ENCODE data around the gene PAF1.
"Not testable (repeated sequence)": the region's sequence is repeated elsewhere in the genome, so short reads cannot be mapped to it uniquely, and the experiment has no call there.

PAF1 gene

DNA sequence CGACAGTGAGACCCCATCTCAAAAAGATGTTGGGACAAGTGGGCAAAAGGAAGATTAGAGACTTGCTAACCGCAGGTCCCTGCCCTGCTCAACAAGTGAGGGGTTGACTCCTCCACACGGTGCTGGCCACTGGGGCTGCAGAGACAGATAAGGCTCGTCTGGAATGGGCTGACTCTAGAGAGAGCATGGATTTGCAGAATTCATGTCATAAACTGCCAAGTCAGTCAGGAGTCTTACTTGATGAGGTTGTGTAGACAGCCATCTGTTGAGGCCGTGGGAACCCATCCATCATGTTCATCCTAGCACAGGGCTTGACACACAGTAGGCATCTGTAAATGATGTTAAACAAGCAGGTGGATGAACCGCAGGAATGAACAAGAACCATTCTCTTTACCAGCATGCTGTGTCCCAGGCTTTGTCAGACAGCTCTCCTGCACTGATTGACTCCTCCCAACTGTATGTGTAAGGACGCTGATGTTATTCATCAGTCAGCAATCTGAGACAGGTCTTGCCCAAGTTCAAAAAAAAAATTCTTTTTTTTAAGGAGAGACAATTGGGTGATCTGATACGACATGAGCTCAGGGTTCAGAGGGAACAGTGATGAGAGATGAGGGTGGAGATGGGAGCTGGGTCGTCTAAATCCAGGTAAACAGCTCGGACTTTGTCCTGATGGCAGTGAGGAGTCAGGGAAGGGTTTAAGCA, 8.8 kb downstream of the PAF1 start:
- DNase-seq: no peak

DNA sequence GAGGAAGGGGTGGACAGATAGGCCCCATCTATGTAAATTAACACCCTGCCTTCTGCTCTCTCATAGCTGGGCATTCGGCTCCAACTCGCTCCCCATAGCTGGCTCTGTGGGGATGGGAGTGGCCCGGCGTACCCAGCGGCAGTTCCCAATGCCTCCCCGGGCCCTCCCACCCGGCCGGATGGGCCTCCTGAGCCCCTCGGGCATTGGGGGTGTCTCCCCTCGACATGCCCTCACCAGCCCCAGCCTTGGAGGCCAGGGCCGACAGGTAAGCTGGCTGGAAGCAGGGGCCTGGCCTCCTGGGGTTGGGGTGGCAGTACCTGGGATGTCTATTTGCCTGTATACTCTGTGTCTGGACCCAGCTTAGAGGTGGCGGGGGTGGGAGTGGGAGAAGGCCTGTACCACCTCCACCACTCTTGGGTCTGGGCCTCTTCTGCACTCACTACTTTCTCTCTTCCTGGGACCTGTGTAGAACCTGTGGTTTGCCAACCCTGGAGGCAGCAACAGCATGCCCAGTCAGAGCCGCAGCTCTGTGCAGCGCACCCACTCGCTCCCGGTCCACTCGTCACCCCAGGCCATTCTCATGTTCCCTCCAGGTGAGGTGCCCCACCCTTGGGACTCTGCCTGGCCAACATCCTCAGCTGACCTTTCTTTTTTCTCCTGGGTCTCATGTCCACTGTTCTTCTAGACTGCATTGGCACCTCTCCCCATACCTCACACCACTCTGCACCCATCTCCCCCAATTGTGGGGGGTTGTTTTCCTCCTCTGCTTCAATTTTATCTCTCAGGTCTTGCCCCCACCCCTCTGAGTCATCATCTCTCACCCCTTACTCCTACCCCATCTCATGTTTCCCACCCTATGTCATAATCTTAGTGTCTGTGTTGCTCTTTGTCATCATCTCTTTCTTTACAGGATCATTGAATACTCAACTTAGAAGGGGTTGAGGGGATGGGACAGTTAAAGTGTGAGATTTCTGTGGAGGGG, 10.1 kb downstream of the PAF1 start:
- DNase-seq: no peak

DNA sequence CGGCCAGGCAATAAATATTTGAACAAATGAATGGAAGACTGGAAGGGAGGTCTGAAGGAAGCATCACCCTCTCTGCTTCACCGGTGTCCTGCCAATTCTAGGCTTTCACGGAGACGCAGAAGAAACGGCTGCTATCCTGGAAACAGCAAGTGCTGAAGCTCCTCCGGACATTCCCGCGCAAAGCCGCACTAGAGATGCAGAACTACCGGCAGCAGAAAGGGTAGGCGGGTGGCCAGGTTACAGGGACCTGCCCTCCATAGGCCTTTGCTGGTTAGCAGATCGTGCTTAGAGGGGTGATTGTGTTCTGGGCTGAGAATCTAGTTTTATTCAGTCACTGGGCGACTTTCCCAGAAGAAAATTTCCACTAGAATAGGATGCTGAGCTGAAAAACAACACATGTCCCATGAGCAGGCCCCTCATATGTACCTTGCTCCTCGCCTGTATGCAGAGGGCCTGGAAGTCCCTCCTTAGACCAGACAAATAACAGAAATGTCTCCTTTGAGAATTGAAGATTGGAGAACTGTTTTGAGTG, 11.0 kb downstream of the PAF1 start:
- no peak for DNase-seq

DNA sequence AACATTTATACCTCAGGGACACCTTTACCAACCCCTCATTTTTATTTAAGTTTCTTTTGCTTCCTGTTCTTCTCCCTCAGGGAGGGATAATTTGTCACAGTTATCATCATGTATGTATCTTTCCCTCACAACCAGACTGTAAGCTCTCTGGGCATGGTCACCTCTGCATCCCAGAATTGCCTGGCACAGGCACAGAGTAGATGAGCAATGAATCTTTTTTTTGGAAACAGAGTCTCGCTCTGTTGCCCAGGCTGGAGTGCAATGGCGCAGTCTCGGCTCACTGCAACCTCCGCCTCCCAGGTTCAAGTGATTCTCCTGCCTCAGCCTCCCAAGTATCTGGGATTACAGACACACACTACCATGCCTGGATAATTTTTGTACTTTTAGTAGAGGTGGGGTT, 11.5 kb downstream of the PAF1 start:
- DNase-seq: not testable (repeated sequence)

DNA sequence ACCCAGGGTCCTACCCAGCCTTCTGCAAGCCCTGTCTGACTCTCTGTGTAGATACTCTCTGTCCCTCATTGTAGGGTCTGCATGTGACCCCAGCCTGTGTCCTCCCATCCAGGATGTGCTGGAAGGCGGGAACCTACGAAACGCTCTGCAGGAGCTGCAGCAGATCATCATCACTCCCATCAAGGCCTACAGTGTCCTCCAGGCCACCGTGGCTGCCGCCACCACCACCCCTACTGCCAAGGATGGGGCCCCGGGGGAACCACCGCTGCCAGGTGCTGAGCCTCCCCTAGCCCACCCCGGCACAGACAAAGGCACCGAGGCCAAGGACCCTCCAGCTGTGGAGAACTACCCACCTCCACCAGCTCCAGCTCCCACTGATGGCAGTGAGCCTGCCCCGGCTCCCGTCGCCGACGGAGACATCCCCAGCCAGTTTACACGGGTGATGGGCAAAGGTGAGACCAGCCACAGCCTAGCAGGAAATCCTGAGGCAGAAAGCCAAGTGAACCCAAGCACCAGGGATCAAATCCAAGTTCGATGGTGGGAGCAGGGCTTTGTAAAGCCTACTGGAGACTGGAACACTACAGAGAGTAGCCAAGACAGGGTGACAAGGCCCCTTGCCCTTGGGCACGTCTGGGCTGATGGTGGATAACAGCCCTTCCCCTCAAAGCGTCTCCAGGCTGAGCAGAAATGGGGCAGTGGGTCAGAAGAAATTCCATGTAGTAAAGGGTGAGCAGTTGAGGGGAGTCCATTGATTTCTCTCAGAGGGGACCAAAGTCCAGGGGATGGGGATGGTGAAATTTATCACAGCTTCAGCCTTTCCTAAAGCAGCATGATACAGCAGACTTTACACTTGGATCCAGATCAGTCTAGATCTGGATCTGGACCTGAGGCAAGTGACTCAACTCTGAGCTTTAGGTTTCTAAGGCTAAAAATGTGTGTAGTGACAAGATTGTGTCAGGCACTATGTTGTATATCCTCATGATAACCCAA, 13.2 kb downstream of the PAF1 start:
- no peak for DNase-seq

DNA sequence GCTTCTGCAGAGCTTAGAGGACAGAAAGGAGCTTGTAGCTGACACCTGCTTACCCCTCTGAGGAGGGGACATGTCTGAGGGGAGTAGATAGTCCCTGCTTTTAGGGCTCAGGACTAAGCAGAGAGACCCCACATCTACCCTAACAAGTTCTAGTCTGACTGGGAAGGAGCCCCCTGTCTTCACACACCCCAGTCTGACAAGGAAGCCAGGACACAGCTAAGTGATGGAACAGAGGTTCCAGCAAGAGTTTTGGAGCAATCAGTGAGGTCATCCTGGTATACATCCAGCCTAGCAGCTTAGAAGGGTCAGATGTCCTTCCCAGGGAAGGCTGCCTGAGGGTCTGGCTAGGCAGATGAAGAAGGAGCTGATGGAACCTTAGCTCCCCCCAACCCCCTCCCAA, 15.0 kb downstream of the PAF1 start:
- DNase-seq: no peak

DNA sequence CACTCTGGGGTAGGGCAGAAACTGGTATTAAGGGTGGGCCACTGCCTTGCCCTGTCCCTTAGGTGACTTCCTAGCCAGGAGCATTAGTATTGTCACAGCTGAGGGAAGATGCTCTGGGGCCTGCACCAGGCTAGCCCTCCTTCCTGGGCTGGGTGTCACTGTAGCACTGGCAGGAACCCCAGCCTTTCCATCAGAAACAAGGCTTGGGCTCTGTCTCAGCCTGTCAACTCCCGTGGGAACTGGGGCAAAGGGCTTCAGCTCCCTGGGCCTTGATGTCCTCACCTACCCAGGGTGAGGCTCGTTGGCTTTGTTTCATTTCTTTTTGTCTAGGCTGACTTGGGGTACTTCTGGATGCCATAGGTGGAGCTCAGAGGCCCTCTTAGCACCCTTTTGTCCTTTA, 18.0 kb downstream of the PAF1 start:
- no peak for DNase-seq

DNA sequence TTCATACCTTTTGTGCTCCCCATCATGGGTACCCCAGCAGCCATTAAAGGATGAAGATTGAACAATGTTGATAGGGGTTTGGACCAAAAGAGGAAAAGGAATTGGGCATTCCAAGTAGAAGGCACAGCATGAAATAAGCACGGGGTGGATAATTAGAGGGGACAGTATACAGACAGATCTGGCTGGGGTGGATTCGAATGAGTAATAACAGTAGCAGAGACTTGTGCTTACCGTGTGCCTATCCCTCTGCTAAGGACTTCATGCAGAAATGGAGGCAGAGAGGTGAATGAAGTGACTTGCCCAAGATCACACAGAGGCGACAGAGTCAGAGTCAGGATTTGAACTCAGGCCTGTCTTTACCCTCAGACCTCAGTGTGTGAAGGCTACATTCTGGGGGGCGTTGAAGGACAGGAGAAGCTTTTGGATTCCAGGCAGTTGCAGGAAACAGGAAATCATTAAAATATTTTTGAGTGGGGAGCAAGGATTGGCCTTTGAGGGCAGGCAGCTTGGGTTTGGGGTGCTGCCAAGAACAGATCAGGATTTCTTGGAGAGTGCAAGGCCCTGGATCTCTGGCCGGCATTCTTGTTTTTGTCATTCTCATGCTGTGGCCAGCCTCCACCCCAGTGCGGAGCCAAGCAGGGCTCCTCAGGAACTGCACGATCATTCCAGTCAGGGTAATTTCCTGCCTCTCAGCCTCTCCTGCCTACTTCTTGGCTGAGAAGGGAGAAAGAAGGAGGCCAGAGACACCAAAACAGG, 18.7 kb downstream of the PAF1 start:
- DNase-seq: no peak

DNA sequence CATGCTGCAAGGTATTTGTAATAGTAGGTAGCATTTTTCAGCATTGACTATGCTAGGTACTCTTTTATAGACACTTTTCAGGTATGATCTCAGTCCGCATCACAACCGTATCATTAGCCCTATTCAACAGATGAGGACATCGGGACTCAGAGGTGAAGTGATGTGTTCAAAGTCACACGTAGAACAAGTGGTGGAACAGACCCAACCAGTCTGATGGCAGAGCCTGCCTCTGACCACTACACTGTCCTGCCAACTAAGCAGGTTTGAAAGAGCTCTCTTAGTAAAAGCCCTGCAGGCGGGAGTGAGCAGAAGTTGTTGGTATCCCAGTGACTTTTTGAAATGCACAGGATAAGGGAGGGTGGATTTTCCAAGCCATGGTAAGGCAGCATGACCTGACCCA, 20.2 kb downstream of the PAF1 start:
- DNase-seq: no peak

DNA sequence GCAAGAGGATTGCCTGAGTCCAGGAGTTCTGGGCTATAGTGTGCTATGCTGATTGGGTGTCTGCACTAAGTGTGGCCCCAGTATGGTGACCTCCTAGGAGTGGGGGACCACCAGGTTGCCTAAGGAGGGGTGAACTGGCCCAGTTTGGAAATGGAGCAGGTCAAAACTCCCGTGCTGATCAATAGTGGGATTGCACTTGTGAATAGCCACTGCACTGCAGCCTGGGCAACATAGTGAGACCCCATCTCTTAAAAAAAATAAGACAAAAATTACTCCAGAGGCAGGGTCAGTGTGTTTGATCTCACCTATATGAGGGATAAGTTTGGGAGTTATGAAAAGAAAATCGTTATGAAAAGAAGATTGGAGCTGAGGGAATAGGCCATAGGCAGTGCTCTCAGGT, 21.7 kb downstream of the PAF1 start:
- no peak for DNase-seq

DNA sequence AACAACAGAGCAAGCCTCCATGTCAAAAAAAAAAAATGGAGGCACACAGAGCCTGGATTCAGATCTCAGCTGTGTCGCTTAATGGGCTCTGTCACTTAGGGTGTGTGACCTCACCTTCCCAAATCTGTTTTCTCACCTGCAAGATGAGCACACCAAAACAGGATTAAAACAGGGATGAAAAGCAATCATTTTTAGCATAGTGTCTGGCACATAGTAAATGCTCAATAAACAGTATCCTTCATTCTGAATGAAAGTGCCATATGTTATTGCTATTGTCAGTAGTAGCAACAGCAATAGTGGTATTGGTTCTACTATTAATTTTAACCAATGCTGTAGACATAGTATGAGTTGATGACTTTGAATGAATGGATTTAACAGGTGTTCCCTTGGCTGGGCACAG, 25.4 kb downstream of the PAF1 start:
- DNase-seq: no peak

DNA sequence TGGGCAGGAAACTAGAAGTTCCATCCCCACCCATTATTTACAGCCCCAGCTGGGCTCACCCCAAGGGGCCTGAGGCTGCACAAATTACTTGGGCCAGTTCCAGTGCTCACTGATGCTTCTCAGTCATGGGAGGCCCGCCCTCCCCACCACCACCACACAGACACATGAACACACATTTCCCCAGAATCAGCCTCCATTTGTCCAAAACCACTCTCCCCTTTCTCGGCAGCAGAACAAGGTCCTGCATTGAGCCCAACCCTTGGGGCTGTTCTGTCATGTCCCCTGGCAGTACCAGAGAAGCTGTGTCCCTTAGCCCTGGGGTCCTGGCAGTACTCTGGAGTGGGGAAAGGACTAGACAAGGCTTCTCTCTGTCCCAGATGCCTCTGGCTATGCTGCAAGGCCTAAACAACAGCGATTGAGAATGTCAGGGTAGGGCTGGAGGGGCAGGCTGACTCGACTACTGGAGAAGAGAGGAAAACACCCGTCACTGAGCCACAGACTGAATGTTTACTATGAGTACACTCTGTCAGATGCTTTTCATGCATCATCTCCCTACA, 26.9 kb downstream of the PAF1 start:
- no peak for DNase-seq

DNA sequence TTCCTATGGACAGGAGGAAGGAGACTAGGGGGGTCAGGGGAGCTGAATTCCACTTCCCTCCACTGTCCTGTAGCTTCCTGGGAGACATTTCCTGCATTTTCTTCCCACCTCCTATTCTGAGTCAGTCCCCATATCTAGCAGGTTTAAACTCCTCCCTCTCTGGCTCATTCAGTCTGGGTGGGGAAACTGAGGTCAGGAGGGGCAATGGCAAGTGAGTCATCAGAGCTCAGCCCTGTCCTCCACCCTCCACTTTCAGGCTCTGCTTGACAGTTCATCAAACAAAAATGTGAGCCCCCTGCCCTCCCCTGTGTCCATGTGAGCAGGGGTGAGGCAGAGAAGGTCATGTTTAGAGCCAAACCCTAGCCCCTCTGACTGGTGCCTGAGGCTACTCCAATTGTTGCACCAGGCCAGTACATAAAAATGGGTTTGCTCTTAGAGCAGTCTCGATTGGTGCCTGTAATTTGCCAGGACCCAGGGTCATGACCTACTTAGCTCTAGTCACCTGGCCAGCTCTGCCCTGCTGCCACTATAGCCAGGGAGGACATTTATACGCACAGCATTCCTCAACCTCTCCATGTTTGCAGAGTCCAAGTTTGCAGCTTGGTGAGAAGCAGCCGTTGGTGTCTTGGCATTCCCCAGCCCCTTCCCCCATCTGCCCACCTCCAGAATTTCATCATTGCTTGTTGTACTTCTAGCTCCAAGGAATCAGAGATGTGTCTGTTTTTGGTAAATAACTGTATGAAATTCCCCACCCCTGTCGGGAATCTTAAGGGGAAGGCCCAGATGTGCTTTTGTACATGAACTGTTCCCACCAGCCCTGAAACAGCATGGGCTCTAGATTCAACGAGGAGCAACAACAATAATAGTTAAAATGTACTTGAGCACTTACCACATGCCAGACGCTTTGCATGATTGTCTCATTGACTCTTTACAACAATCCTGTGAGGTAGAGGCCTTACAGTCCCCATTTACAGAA, 27.9 kb downstream of the PAF1 start:
- DNase-seq: no peak

DNA sequence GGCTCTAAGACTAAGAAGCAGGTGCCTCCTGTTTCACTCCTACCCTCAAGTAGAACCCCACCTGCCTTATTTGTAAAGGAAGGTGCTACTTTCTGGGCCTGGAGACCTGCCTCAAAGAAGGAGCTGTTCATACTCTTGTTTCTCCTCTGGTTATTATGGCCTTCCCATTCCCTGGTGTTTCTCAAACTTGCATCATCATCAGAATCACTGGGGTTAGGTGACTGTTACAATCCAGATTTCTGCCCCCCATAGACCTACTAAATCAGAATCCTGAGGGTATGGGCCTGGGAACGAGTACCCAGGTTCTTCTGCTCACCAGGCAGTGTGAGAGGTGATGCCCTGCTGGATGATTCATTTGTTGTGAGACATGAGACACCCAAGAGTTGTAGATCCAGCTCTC, 30.3 kb downstream of the PAF1 start:
- DNase-seq: no peak

DNA sequence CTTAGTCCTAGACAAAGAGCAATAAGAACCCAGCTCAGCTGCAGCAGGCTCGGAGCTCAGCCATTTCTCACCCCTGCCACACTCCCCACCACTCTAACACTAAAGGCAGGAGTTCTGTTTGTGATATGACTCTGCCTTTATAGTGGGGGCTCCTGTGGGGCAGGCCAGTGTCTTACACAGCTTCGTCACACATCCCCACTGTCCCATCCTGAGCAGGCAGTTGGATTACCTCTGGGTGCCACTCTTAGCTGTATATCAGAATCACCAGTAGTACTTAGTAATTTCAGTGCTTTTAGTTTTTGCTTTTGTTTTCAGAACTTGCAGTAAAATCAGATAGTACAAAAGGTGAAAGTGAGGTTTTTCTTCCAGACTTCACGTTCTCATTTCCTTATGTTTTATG, 31.9 kb downstream of the PAF1 start:
- no peak for DNase-seq

DNA sequence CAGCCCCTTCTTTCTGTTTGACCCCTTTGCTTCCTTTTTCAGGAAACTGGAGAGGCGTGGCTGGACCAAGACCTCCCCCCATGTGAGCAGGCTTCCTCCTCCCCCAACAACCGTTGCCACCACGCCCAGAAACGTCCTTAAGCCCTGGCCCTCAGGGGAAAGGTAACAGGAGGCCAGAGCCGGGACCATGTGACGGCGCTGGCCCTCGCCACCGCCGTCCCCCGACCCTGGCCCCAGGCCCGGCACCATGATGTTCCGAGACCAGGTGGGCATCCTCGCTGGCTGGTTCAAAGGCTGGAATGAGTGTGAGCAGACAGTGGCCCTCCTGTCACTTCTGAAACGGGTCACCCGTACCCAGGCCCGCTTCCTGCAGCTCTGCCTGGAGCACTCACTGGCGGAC, 34.3 kb downstream of the PAF1 start:
- no peak for DNase-seq

DNA sequence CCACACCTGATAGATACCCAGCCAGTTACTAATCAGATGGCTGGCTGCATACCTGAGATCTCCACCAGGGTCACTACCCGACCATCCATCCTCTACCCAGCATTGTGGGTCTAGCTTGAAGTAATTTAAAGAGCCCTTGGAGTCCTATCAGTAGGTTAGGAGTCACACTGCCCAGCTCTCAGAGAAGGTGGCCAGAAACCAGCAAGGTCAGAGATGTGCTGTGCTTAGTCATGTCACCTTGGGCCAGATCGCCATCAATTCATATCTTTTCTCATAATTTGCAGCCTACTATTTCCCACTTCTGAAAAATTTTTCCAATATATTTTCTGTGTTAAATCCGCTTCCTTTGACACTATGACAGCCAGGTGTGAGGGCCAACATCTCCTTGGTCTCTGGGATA, 34.8 kb downstream of the PAF1 start:
- no peak for DNase-seq

DNA sequence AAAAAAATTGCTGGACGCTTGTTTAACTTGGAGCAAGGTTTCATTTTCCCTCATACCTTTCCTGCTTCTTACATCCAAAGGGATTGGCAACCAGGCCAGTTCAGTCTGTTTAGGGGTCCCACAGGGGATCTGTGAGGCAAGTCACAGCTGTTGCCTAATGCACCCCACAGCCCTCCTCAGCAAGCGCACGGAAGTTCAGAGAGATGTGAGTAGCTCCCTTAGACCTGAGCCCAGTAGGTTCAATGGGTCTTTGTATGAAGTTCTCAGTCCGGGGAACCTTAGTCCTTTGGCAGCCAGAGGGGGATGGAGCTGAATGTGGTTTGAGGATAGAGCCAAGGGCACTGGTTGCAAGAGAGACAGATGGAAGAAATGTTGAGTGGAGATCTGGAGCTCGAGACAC, 35.7 kb downstream of the PAF1 start:
- DNase-seq: no peak

DNA sequence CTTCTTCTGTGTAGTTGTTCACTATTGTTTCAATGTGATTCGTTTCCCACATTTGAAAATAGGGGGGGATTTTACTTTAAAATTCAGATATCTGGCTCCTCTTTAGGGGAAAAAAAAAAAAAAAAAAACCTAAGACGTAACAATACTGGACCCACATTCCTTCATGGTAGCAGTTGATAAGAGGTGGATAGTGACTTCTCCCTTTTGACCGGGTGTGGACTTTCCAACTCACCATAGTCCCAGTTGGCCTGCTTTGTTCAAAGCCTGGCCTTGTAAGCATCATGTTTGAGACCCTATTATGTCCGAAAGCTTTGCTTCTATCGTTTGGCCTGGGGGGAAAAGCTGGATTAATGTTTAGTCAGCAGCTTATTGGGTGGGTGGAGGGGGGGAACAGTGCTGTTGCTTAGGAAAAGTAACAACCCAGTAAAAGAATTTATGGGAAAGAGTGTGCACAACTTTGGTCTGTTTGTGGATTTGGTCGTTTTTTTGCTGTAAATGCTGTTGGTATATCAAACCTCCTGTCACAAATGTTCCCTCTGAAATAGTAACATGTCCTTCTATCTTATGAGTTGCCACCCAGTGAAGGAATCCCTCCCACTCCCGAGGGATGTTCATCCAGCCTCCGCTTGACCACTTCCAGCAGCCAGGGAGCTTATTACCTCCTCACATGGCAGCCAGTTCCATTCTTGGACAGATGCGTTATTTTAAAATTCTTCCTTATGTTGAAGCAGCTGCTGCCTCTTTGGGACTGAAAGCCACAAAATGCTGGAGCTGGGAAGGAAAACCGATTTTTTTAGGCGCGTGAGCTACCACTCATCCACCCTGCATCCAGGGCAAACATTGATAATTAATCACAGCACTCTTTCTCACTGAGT, 38.3 kb downstream of the PAF1 start:
- no peak for DNase-seq
